ENCODE data around the gene PRKG1.

The PRKG1 gene

DNA sequence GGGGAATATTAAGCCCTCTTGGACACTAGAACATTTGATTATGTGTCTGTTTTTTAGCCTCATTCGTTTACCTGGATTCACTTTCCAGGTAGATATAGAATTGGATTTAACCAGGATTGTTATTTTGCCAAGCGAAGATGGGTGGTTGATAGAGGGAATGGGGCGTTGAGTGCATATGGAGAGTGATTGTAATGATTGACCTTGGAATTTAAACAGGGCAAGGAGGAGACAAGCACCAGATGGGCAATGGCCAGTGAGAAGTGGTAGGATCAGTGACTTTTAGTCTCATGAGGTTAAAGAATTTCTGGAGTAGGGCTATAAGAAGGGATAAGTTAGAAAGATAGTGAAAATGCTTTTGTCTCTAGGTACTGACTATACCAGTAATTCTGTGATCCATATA lies 836.3 kb downstream of the PRKG1 start:
- no peak for DNase-seq

DNA sequence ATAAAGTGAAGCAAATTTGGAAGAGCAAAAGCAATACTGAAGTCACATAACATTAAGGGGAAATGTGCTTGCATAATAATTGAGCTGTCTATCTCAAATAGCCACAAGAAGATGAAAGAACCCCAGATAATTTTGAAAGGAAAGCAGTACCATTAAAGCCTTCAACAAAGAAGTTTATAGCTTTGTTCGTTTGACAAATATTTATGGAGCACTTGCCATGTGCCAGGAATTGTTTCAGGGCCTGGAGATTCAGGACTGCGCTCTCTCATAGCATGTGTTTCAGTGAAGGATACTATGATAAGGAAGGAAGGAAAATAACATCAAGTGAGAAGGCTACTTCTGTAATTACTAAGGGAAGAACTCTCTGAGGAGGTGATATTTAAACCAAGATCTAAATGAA lies 837.4 kb downstream of the PRKG1 start:
- no peak for DNase-seq

DNA sequence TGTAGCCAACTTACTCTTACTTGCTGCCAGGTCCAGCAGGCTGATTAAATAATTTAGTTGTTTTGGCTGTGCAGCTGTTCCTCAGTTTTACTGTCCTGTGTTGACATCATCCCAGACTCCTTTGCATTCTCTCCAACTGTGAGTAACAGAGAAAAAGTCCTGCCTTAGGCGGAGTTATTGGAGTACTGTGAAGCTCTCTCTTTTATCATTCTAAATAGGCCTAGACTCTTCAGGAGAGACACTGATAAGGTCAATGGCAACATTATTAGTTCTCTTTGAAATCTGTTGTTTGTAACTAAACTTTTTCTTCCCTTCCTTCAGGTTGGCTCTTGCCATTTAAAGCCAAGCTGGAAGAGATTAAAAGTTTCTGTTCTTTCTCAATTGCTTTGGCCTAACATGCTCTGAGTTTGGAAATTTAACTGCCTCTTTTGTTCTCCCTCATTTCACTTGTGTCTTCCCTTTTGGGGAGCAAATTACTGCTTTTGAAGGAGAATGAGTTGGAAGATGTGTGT lies 840.8 kb downstream of the PRKG1 start:
- no peak for DNase-seq

DNA sequence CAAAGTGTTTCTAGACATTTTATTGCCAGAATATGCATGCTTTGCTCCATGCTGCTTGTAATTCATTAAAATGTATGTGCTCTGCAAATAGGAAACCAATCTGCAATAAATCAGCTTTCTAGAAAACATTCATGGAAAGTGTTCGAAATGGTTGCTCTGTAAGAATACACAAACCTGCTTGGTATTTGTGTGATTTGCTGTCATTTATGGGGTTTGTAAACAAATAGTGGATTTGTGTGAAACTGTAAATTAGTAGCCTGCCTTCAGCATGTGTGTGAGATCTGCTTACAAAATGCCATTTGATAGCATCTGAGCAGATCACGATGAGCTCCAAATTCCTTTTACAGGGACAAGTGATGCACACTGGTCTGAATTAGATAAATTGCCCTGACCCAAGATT lies 844.2 kb downstream of the PRKG1 start:
- no peak for DNase-seq

DNA sequence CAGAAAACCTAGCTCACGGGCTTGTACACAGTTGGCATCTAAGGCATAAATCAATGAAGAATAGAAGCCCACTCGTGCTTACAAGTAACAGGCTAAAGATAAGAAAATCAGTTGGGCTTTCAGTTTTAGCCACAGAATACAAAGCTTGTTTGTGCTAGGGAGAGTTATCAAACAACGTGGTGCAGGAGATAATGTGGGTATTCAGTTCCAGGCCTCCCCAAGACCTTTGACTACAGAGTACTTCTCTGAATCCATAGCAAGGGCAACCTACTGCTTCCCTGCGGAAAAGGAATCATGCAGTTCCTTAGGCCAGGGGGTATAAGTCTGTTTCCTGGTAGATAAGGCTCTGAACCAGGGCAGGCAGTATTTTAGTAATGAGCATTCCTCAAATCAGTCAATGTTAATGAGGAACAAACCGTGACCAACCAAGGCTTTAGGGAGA lies 844.6 kb downstream of the PRKG1 start:
- DNase-seq, result no peak

DNA sequence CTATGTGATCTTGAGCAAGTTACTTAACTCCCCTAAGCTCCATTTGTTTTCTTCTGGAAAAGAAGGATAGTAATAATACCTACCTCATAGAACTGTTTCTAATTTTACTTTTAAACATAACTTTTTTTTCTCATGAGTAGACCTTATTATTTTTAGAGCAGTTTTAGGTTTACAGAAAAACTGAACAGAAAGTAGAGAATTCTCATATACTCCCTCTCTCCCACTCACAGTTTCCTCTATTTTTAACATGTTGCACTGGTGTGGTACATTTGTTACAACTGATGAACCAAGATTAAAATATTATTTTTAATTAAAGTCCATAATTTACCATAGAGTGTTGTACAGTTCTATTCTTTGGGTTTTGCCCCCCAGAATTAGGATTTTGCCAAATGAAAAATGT lies 846.4 kb downstream of the PRKG1 start:
- DNase-seq, result no peak

DNA sequence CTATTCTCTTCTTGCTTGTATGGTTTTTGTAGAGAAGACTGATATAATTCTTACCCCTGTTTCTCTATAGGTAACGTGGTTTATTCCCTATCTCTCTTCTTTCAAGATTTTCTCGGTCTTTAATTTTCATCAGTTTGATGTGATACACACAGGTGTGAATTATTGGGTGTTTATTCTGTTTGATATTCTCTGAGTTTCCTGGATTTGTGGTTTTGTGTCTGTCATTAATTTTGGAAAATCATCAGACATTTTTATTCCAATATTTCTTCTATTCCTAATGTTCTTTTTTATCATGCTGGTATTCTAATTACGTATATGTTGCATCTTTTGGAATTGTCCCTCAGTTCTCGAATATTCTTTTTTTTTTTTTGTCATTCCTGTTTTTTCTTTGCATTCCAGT lies 850.1 kb downstream of the PRKG1 start:
- no peak for DNase-seq

DNA sequence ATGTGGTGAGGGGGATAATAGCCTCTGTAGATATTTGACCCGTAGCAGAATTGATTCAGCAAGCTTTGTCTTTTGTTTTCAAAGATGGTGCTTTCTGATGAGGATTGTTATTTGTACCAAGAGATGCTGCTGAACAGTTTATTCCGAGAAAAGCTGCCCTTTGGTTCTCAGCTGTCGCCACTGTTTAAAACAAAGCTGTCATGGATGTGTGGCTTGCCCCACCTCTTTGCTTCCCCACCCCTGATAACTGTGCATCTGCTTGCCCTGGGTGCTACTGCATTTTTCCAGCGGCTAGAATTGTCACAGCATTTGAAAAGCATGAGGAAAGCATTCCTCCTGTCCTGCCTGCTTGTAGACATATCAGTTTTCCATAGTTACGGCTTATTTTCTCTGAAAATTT lies 852.0 kb downstream of the PRKG1 start:
- DNase-seq, result no peak

DNA sequence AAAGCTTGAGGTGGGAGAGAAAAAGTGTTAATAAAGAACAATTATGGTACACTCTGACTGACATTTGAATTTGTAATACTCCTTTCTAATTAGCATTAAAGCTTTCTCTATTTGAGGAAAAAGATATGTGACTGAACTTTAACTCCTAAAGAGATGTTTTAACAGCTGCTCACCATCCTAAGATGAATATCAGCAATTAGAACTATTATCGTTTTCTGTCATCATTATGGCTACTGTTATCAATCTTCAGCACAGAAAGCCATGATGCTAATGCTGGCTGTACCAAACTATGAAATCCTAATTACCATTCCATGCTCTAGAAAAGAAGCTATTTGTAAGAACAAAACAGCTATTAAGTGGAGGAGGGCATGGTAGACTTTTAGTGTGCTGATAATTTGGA lies 853.9 kb downstream of the PRKG1 start:
- no peak for DNase-seq

DNA sequence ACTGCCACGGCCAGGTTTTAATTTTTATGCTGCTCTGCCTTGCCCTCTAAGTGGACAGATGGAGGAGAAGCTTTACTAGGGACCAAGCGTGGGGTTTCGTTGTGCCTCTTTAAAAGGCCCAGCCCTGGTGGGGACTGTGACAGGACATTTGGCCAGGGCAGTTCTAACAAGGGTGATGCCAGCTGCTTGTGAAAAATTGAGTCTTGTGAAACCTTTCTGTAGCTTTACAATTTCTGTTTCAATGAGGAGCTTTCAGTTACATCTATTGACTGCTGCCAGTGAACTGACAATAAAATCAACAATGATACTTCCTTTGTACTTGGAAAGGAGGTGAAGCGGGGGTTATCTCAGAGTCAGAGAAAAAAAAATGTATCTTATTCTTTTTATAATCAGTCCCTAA lies 858.2 kb downstream of the PRKG1 start:
- DNase-seq, result no peak

DNA sequence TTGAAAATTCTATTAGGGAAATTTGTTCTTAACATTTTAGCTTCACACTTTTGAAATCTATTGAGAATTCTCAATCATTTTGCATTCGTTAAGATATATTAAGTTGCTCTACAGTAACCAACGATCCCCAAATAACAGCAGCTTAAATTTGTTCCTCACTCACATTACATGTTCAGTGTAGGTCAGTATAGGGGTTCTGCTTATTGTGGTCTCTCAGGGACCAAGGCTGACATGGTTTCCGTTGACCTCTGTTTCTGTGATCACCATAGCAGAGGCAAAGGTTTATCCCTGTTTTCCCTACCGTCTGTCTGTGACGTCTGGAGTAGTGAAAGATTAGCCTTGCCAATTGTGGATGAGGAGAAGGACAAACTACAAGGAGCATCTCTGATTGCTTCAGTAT lies 860.1 kb downstream of the PRKG1 start:
- no peak for DNase-seq

DNA sequence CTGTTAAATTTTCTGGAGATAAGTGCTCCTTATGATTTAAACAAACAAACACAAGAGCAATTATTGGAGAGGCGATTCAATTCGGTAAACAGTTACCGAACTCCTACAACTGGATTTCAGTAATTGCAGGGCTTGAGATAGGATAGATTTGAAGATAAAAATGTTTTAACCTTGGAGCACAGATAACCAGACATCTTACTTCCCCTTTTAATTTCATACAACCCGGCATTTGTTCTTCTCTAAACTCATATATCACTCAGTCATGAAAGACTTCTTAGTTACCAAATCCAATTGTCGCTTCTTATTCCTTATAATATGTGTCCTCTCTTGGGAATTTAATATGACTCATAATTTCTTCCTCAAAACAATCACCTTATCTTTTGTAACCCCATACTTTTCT lies 861.1 kb downstream of the PRKG1 start:
- no peak for DNase-seq

DNA sequence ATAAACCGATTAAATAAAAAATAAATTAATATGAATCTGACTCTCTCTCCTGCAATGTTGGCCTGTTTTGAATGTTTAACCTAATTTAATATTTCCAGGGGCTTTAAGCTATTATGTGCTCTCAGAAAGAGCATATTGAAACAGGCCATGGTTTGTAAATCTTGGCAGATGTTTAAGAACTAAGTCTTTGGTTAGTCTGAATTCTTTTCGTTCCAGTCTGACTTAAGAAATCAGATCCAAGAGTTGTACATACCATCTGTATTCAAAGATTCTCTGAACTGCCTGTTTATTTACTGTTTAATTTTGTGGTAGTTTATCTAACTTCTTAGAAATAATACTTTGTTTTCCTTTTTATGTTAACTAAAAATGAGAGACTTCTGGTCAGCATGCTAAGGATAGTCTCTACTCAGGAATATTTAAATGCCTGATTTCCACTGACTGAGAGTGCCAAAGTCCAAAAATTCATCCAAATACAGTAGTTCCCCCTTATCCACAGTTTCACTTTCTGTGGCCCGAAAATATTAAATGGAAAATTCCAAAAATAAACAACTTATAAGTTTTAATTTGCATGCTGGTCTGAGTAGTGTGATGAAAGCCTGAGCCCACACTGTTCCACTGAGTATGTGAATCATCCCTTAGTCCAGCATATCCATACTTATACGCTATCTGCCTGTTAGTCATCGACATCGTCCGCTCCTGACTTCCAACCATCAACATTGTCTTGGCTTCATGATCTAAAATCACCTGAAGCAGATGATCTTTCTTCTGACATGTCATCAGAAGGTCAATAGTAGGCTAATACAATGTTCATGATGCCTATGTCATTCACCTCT lies 863.2 kb downstream of the PRKG1 start:
- DNase-seq, result peak; percentile 48

DNA sequence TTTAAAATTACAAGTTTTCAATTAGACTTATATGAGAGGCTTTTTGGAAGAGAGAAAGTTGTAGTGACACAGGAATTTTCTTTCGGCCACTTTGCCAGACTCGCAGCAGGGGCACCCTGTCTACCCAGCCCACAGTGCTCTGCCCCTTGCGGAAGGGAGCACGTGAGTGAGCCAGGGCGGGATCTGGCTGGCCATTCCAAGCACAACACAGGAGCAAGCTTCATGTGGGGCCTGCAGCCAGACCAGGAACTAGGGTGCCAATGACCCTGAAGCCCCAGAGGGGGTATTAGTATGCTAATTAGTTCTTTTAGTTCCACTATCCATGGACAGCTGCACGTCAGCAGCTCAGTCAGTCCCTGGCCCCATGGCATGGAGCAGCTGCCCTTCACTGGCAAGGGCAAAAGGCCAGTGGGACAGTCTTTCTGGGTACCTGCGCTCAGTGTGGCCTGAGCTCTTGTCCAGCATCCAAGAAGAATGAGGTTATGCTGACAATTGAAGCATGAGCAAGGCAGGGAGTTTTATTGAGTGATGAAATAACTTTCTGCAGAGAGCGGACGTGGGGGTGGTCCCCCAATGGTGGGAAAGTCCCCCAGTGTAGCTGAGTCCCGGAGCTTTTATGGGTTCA lies 876.2 kb downstream of the PRKG1 start:
- DNase-seq, result no peak

DNA sequence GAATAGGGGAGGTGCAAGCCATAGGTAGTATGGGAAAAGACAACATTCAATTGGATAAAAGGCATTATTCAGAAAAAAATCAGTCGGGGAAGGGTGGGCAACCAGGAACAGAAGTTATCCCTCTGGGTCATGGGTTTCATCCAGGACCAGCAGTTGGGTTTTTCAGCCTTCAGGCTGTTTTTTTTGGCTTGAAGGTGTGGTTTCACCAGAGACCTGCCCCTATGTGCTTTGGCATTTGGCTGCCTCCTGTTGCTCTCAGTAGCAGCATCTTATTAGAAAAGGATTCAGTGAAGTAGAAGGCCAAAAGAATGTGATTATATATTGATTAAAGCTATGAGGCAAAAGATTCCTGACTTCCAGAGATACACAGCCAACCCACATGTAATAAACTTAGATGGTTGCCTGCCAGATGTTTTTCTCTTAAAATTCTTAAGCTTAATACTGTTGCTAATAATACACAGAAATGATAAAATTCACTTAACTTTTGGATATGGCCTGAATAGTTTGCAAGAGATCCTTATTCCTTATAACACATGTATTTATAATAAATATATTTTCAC lies 876.8 kb downstream of the PRKG1 start:
- no peak for DNase-seq

DNA sequence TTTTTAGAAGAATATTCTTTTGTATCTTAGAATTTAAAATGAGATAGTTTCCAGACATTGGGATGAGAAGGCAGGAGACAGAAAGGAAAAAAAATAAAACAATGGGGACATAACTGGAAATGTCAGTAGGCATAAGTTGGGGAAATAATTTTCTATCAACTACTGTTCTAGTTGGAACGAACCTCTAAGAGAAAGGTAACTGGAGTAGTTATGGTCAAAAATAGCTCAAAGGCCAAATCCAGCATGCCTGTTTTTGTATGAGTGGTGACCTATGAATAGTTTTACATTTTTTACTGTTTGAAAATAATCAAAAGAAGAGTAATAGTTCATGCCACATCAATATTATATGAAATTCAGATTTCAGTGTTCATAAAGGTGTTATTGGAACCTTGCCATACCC lies 877.3 kb downstream of the PRKG1 start:
- no peak for DNase-seq

DNA sequence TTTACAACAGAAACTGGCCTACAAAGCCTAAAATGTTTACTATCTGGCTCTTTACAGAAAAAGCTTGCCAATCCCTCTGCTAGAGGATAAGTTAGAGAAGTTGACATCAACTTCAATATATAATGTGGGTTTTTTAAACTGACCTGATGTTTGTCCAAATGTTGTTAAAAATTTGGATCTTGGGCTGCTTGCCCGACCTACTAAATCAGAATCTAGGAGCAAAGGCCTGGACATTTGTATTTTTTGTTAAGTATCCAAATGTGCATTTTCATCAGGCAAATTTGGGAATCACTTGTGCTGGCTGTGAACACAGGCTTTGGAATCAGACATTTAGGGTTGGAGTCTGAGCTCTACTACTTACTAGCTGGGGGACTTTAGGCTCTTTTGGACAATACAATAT lies 877.8 kb downstream of the PRKG1 start:
- DNase-seq, result no peak

DNA sequence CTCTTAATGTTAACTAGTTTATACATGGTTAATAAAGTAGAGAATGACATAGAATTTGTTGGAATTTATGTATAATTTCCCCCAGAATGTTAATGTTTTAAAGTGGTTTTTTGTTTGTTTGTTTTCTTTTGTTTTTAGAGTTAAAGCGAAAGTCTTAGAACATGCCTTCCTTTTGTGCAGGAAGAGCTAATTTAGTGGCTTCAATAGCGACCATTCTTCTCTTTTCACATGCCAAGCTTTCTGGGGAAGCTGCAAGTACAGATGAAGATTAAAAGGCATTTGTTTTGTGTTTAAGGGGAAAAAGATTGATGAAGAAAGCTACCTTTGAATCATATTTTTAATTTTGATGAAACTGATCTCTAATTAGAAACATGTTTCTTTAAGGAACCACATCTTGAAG lies 881.4 kb downstream of the PRKG1 start:
- DNase-seq, result no peak

DNA sequence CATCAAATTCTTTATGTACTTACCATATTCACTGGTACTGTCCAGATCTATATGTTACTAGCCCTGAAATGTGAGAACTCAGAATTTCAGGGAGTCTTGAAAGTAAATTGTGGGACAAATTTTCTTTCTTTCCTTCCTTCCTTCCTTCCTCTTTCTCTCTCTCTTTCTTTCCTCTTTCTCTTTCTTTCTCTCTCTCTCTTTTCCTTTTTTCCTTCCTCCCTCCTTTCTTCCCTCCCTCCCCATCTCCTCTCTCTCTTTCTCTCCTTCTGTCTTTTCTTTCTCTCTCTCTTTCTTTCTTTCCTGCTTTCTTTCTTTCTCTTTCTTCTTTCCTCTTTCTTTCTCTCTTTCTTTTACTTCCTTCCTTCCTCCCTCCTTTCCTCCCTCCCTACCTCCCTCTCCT lies 882.5 kb downstream of the PRKG1 start:
- no peak for DNase-seq

DNA sequence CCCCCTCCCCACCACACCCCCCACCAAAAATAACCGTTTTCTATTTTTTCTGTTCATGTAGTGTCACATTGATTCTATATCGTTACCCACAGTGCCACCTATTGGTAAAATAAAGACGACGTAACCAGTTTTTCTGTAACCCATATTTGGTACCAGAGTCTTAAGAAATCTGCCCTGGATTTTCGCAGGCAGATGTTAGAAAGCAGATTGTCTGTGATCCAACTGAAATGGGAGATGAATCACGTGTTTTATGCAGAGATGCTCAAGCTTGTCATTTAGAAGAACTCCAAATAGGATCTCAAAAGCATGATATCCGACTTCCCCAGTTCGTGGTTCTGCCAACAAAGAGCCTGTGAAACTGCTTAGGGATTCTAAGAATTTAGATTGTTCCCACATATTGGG lies 886.2 kb downstream of the PRKG1 start:
- DNase-seq, result peak; percentile 50

DNA sequence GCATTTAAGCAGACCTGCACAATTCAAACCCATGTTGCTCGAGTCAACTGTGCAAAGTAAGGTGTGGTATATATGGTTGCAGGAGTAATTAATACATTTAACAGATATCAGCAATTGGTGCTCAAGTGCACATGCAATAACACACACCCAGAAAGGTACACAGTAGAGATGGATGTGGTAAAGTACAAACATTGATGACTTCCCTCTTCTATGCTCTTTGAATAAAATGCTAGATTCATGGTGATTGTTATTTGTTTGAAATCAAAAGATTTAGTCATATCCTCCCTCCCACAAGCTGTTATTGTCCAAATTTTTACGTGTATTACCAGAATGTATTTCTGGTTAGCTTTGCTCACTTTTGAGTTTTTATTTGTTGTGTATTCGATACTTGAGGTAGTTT lies 887.1 kb downstream of the PRKG1 start:
- DNase-seq, result no peak

DNA sequence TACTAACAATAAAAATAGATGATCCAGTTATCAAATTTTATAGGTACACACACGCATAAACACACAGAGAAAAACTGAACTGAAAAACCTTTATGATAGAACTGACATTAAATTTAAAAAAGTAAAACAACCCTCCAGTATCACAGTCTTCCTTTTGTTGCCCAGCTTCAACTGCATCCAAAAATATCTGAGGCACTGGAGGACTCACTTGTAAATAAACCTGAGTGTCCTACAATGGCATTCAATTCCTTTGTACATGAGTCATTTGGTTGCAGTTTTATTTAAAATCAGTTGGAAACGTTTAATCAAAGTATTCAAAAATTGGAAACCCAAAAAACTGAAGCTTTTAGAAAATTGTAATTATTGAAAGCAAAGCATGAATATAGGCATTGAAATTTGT lies 890.3 kb downstream of the PRKG1 start:
- peak; percentile 2 for DNase-seq

DNA sequence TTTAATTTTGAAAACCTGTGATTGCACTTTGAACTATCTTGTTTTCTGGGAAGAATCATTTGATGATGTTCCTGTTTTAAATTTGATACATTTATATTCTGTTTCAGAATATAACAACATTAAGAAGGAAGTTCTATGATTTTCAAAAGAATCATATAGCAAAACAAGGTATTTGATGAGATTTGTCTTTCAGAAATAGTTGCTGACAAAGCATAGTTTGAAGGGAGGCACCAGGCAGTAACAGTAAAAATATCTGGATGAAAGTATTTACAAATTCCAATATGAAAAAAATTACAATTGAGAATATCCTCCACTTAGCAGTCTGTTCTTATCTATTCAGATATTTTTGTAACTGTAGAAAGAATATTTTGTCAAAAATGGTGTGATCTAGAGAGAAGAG lies 891.2 kb downstream of the PRKG1 start:
- DNase-seq, result no peak

DNA sequence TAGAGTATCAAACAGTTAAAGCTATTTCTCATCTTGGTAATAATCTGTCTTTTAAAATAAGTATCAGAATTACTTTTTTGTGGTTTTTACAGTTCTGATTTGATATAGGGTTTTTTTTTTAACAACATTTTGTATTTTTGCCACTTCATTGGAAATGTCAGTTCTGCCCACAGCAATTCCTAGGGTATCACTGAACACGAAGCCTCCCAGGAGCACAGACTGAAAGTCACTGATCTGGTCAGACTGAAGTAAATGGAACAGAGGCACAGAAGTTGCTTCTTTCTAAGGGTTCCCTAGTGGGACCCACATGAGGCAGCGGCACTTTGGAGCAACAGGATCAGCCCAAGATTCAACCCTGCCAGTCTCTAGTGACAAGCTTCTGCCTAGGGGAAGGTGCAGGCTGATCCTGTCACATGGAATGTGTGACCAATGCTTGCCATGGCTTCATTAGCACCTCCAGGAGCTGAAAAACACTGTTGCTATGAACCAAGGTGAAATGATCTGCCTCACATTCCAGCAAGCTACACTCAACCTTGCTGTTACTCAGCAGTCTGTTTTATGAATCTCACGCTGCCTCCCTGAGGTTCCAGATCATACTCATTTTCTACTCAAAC lies 898.6 kb downstream of the PRKG1 start:
- DNase-seq, result no peak
